Upper lobe of right lung (tissue), 1 donor: ENCODE measurements around the gene ZNF227. TPM values are rescaled to one million over a fixed set of nuclear protein-coding genes. Genes with fewer than 3 reads are reported as not detected.

Experiments used
- ATAC-seq: fragments of 200-7000 bp; cut with Tn5 transposase; one replicate; pipeline ENCODE4 v1.9.1; 2020; ENCODE audit warnings: mild to moderate bottlenecking, moderate library complexity
- DNase-seq: peaks from one replicate; pipeline ENCODE4 v3.0.0-alpha.2; 2020
- H3K27ac ChIP-seq: fragments of 200-600 bp; one replicate; pipeline ENCODE4 v1.8.0; 2022
- H3K27me3 ChIP-seq: fragments of 200-600 bp; one replicate; pipeline ENCODE4 v1.8.0; 2022; ENCODE audit warnings: mild to moderate bottlenecking
- H3K36me3 ChIP-seq: fragments of 200-600 bp; one replicate; pipeline ENCODE4 v1.8.0; 2022
- H3K4me1 ChIP-seq: fragments of 200-600 bp; one replicate; pipeline ENCODE4 v1.8.0; 2022
- H3K4me3 ChIP-seq: fragments of 200-600 bp; one replicate; pipeline ENCODE4 v1.8.0; 2022; ENCODE audit warnings: mild to moderate bottlenecking
- H3K9me3 ChIP-seq: fragments of 200-600 bp; one replicate; pipeline ENCODE4 v1.8.0; 2022
- intact Hi-C: fragments of 100-400 bp; cut with DNase I; formaldehyde crosslinking; loops from one replicate; pipeline ENCODE4 v1.11.0; 2022
- total RNA-seq: library from RNA; stranded (reverse); fragmentation: NEBNext Ultra II Directional; extraction: Animal tissue kit (Norgen Biotek cat#: 25700); gene quantifications from one replicate; pipeline ENCODE4 v1.2.1, GENCODE V29; 2021
- TF ChIP-seq, protein P1 (sequence below): fragments of 200-600 bp; IDR thresholded peaks from one replicate; pipeline ENCODE4 v1.8.0; 2022; ENCODE audit warnings: antibody characterized with exemption
- donor health status: DM: no; HTN: yes; CAD: no; lungs with severe emphysema.

ZNF227 gene
- total RNA-seq, 1 donor from 2014 or later = 17.0 TPM

DNA sequence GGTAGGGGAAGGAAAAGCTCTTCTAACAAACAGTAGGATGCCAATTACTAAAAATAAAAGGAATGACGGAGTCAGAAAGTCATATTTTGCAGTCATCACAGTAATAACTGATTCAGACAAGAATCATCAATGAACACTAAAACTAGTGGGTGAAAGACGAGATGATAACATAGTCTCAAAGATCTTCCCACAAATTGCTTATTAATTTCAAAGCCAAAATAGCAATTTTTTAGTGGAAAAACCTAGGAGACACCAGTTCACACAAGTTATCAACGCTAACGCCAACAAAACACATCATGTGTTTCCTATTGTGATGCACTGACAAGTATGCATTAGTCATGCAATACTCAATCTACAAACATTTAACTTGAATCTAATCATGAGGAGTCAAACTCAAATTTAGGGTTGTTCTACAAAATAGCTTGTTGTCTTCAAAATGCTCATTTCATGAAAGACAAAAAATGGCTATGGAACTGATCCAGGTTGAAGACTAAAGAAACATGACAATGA lies 65.9 kb downstream of the ZNF227 start:
- Histone ChIP-seq H3K9me3 (peaks cover 53% of the 10 kb centered on the region), H3K4me3 (no peak overlapping the region), H3K36me3 (no peaks in the 10 kb centered on the region), H3K27me3 (no peaks in the 10 kb centered on the region), H3K27ac (no peak overlapping the region), H3K4me1 (no peaks in the 10 kb centered on the region)
- ATAC-seq (no peak), DNase-seq (no peak)
- TF ChIP-seq, protein P1, sequence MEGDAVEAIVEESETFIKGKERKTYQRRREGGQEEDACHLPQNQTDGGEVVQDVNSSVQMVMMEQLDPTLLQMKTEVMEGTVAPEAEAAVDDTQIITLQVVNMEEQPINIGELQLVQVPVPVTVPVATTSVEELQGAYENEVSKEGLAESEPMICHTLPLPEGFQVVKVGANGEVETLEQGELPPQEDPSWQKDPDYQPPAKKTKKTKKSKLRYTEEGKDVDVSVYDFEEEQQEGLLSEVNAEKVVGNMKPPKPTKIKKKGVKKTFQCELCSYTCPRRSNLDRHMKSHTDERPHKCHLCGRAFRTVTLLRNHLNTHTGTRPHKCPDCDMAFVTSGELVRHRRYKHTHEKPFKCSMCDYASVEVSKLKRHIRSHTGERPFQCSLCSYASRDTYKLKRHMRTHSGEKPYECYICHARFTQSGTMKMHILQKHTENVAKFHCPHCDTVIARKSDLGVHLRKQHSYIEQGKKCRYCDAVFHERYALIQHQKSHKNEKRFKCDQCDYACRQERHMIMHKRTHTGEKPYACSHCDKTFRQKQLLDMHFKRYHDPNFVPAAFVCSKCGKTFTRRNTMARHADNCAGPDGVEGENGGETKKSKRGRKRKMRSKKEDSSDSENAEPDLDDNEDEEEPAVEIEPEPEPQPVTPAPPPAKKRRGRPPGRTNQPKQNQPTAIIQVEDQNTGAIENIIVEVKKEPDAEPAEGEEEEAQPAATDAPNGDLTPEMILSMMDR = no peak
- intact Hi-C loops = no loop called here

DNA sequence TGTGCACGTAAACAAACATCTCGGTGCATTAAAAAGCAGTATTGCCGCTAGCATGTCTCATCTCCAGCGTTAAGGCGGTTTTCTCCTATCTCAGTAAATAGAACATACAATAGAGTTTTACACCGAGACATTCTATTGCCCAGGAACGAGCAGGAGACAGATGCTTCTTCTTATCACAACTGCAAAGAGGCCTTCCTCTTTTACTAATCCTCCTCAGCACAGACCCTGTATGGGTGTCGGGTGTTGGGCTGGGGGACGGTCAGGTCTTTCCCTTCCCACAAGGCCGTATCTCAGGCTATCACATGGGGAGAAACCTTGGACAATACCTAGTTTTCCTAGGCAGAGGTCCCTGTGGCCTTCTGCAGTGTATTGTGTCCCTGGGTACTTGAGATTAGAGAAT lies 68.6 kb downstream of the ZNF227 start:
- Histone ChIP-seq H3K36me3 (no peaks in the 10 kb centered on the region), H3K27me3 (no peaks in the 10 kb centered on the region), H3K9me3 (peaks cover 51% of the 10 kb centered on the region), H3K27ac (no peak overlapping the region), H3K4me1 (no peaks in the 10 kb centered on the region), H3K4me3 (no peak overlapping the region)
- DNase-seq (no peak), ATAC-seq (no peak)
- intact Hi-C loops = no loop called here
- TF ChIP-seq, protein P1 = no peak

DNA sequence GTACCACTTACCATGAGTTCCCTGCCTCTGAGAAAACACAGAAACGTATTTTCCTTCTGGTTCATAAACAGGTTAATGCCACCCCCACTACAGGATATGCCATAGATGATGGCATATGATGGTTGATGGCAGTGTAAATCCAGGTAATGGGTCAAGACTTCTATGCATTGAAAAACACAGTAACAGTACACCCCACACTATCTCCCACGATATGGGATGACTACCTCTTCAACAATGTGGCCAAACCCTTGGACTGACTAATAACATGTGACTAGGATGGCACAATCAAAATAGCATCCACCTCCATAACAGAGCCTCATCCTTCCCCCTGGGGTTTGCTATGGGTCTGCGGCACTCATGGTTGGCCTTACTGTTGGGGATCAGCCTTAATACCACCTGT lies 70.5 kb downstream of the ZNF227 start:
- H3K4me3 ChIP-seq = no peak overlapping the region
- DNase-seq (no peak), ATAC-seq (no peak)
- peaks cover 57% of the 10 kb centered on the region for H3K9me3 ChIP-seq
- H3K36me3 ChIP-seq = peaks cover 8% of the 10 kb centered on the region
- H3K27me3 ChIP-seq = no peaks in the 10 kb centered on the region
- intact Hi-C loops = no loop called here
- TF ChIP-seq, protein P1 = no peak
- H3K4me1 ChIP-seq = no peaks in the 10 kb centered on the region
- no peak overlapping the region for H3K27ac ChIP-seq

DNA sequence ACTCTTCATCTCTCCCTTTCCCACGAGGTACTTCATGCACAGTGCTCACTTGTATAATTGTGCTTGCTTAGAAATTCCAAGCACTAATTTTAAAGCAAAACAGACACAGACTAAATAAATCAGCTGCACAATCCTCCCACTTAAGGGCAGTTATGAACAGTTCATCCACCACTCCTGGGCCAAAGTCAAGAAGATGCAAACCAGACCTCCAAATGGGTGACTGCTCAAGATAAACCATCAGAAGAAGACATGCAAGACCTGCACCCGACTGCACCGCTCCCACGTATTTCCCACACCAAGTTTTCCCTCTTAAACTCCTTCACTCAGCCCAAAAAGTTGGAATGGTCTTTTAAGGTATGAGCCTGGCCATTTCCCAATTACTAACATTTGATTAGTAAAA lies 72.6 kb downstream of the ZNF227 start:
- TF ChIP-seq, protein P1 = no peak
- intact Hi-C loops = no loop called here
- Histone ChIP-seq H3K36me3 (peaks cover 24% of the 10 kb centered on the region), H3K27me3 (no peaks in the 10 kb centered on the region), H3K4me3 (no peak overlapping the region), H3K27ac (no peak overlapping the region), H3K9me3 (peaks cover 73% of the 10 kb centered on the region), H3K4me1 (no peaks in the 10 kb centered on the region)
- DNase-seq (no peak), ATAC-seq (no peak)

Other genes with a start within 250 kb of the ZNF227 start
- 8.7 TPM for gene ZNF155, start 228.3 kb upstream of the ZNF227 start, total RNA-seq
- 5.2 TPM for gene ZNF230, start 209.6 kb upstream of the ZNF227 start, total RNA-seq
- gene ZNF222, start 187.2 kb upstream of the ZNF227 start, total RNA-seq = 4.5 TPM
- 5.8 TPM for gene ZNF223, start 160.5 kb upstream of the ZNF227 start, total RNA-seq
- gene ZNF284, start 140.4 kb upstream of the ZNF227 start, total RNA-seq = 2.9 TPM
- 24.8 TPM for gene ZNF224, start 118.2 kb upstream of the ZNF227 start, total RNA-seq
- gene ZNF225, start 99.1 kb upstream of the ZNF227 start, total RNA-seq = 5.8 TPM
- 10.4 TPM for gene ZNF234, start 71.0 kb upstream of the ZNF227 start, total RNA-seq
- 16.8 TPM for gene ZNF226, start 47.4 kb upstream of the ZNF227 start, total RNA-seq
- gene ZNF233, start 47.4 kb downstream of the ZNF227 start, total RNA-seq = 0.29 TPM
- 6.5 TPM for gene ZNF235, start 92.5 kb downstream of the ZNF227 start, total RNA-seq
- 3.4 TPM for gene ZNF112, start 144.1 kb downstream of the ZNF227 start, total RNA-seq
- 2.0 TPM for gene ZNF285, start 189.1 kb downstream of the ZNF227 start, total RNA-seq
- gene ZNF229, start 235.9 kb downstream of the ZNF227 start, total RNA-seq = 3.0 TPM